ENCODE data around the gene TMEM260. TPM values are rescaled to one million over a fixed set of nuclear protein-coding genes. Genes with fewer than 3 reads are reported as not detected.

The TMEM260 gene
- total RNA-seq, 1 experiment from 2014 or later = 20.0 TPM

- H3K79me2 ChIP-seq (ENCODE audit: insufficient read depth, low read length) = no peaks in the 10 kb centered on the region
- H2BK20ac ChIP-seq (ENCODE audit: low read depth, low read length, poor library complexity, severe bottlenecking) = no peak overlapping the region
- H3K4me2 ChIP-seq (ENCODE audit: insufficient read depth, insufficient read length, low read length) = no peak overlapping the region
- DNase-seq = no peak
- H4K8ac ChIP-seq (replicated peaks; ENCODE audit: insufficient read length, low read depth, low read length) = no peak overlapping the region
- H3K4me1 ChIP-seq (ENCODE audit: insufficient read depth, low read length) = no peaks in the 10 kb centered on the region
- H2AK5ac ChIP-seq (ENCODE audit: insufficient read length, low read length) = no peak overlapping the region
- Mint-ChIP-seq H3K9me3 (no peaks in the 10 kb centered on the region), H3K27ac (no peak overlapping the region), H3K36me3 (ENCODE audit: insufficient read depth in 1 of 3, low read depth in 3 of 3) (no peaks in the 10 kb centered on the region), H3K27me3 (ENCODE audit: low read depth) (no peaks in the 10 kb centered on the region), H3K4me3 (no peak overlapping the region), H3K4me1 (peaks cover 2 to 6% of the 10 kb centered on the region in 2 experiments; a peak in 2 of 4 replicates)
- H3K18ac ChIP-seq (ENCODE audit: insufficient read length, low read depth, low read length) = no peak overlapping the region
- H4K5ac ChIP-seq (ENCODE audit: insufficient read length, low read depth, low read length) = no peak overlapping the region
- no peak overlapping the region for H2BK120ac ChIP-seq (ENCODE audit: low read depth, low read length, poor library complexity, severe bottlenecking)
- no peaks in the 10 kb centered on the region for H3K23me2 ChIP-seq (ENCODE audit: insufficient read length, low read depth, low read length, poor library complexity, severe bottlenecking)
- no peak overlapping the region for H2BK5ac ChIP-seq (ENCODE audit: insufficient read length, low read length)
- no peaks in the 10 kb centered on the region for H3K79me1 ChIP-seq (ENCODE audit: insufficient read depth, low read depth, low read length, poor library complexity, severe bottlenecking)
- H3K14ac ChIP-seq (ENCODE audit: insufficient read depth, low read length) = no peak overlapping the region
- H3K9ac ChIP-seq (ENCODE audit: extremely low read depth, insufficient read length, low read length) = no peak overlapping the region
- H3K9me3 ChIP-seq (ENCODE audit: control insufficient read depth, low read depth, low read length) = no peaks in the 10 kb centered on the region
- H4K20me1 ChIP-seq (ENCODE audit: control insufficient read depth, insufficient read depth, insufficient read length) = no peaks in the 10 kb centered on the region
- no peak overlapping the region for H3T11ph ChIP-seq (ENCODE audit: low read length)
- no peak overlapping the region for H2AFZ ChIP-seq (ENCODE audit: low read length)
- no peak overlapping the region for H3K56ac ChIP-seq (ENCODE audit: insufficient read length, low read depth, low read length)
- H3K27me3 ChIP-seq (ENCODE audit: insufficient read depth, low read length) = no peaks in the 10 kb centered on the region
- no peak overlapping the region for H3K23ac ChIP-seq (ENCODE audit: insufficient read length, low read depth, low read length)
- H3K4ac ChIP-seq (ENCODE audit: low read depth, low read length) = no peak overlapping the region
- H3K27ac ChIP-seq (ENCODE audit: insufficient read length, low read depth, low read length) = no peak overlapping the region
- TF ChIP-seq, protein P1, sequence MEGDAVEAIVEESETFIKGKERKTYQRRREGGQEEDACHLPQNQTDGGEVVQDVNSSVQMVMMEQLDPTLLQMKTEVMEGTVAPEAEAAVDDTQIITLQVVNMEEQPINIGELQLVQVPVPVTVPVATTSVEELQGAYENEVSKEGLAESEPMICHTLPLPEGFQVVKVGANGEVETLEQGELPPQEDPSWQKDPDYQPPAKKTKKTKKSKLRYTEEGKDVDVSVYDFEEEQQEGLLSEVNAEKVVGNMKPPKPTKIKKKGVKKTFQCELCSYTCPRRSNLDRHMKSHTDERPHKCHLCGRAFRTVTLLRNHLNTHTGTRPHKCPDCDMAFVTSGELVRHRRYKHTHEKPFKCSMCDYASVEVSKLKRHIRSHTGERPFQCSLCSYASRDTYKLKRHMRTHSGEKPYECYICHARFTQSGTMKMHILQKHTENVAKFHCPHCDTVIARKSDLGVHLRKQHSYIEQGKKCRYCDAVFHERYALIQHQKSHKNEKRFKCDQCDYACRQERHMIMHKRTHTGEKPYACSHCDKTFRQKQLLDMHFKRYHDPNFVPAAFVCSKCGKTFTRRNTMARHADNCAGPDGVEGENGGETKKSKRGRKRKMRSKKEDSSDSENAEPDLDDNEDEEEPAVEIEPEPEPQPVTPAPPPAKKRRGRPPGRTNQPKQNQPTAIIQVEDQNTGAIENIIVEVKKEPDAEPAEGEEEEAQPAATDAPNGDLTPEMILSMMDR (conservative IDR thresholded peaks at IDR 0.05) = no peak
- no peak overlapping the region for H2BK15ac ChIP-seq (ENCODE audit: low read depth, low read length)
- no CpG with 5 or more reads among the region's 1 CpG for WGBS (ENCODE audit: extremely low coverage, insufficient read length, low lambda C conversion rate)
- no peak overlapping the region for H2BK12ac ChIP-seq (ENCODE audit: insufficient read length, low read depth, low read length)
- no peak overlapping the region for H4K91ac ChIP-seq (ENCODE audit: insufficient read length, low read depth, low read length)
Measured at GRCh38 chr14:56562883-56563282, 16.7 kb upstream of the TMEM260 start.

All from H9 (cell line).